Measurements from ENCODE around the gene RGS3.
A peak's percentile ranks its signal among the peaks of the same experiment; 100 is the strongest.

Gene RGS3

DNA sequence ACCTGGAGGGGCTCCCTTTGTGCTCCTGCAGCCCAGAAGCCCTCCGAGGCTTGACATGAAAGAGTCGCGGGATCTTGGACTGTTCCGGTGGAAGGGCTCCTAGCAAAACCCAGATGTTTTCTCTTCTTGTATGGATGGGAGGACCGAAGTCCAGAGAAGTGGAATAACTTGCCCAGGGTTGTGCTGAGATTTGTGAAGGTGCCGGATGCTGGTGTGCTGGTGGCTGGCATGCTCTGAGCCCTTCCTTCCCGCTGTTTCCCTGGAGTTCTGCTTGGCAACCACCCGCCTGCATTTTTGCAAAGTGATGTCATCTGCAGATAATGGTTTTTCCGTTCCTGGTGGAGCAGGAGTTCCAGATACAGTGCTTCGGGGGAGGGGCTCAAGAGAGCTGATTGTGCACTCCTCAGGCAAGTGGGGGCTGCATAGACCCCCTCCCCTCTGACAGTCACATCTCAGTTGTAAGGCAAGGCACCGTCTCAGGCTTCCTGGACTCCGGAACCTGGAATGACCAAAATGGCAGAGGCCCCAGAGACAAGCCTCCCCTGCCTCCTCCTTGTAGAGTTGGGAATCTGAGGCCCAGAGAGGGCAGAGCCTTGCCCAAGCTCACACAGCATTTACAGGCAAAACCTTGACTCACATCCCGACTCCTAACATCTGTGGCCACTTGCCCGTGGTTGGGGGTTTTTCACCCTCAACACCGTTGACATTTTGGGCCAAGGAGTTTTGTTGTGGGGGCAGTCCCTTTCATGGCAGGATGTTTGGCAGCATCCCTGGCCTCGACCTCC is 157.0 kb downstream of the RGS3 start:
- DNase-seq (ENCODE audit: low read depth), result no peak
- H3K4me3 ChIP-seq (ENCODE audit: low read depth, low read length), result no peak overlapping the region

GRCh38 chr9:113621309-113621791 is 157.8 kb downstream of the RGS3 start:
- H3K4me3 ChIP-seq (ENCODE audit: low read depth, low read length), result no peak overlapping the region
- no peak for DNase-seq (ENCODE audit: low read depth)
- TF ChIP-seq, protein P1, sequence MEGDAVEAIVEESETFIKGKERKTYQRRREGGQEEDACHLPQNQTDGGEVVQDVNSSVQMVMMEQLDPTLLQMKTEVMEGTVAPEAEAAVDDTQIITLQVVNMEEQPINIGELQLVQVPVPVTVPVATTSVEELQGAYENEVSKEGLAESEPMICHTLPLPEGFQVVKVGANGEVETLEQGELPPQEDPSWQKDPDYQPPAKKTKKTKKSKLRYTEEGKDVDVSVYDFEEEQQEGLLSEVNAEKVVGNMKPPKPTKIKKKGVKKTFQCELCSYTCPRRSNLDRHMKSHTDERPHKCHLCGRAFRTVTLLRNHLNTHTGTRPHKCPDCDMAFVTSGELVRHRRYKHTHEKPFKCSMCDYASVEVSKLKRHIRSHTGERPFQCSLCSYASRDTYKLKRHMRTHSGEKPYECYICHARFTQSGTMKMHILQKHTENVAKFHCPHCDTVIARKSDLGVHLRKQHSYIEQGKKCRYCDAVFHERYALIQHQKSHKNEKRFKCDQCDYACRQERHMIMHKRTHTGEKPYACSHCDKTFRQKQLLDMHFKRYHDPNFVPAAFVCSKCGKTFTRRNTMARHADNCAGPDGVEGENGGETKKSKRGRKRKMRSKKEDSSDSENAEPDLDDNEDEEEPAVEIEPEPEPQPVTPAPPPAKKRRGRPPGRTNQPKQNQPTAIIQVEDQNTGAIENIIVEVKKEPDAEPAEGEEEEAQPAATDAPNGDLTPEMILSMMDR (IDR thresholded peaks at IDR 0.05; ENCODE audit: insufficient read depth, low read depth, low read length, missing control alignments), result no peak

More for the DNA sequence above, 157.0 kb downstream of the RGS3 start:
- TF ChIP-seq, protein P1 (IDR thresholded peaks at IDR 0.05; ENCODE audit: insufficient read depth, low read depth, low read length, missing control alignments), result no peak

GRCh38 chr9:113621980-113622379 is 158.5 kb downstream of the RGS3 start:
- TF ChIP-seq, protein P1 (IDR thresholded peaks at IDR 0.05; ENCODE audit: insufficient read depth, low read depth, low read length, missing control alignments), result no peak
- no peak overlapping the region for H3K4me3 ChIP-seq (ENCODE audit: low read depth, low read length)
- DNase-seq (ENCODE audit: low read depth), result no peak

GRCh38 chr9:113622600-113623400 is 159.3 kb downstream of the RGS3 start:
- H3K4me3 ChIP-seq (ENCODE audit: low read depth, low read length), result no peak overlapping the region
- TF ChIP-seq, protein P1 (IDR thresholded peaks at IDR 0.05; ENCODE audit: insufficient read depth, low read depth, low read length, missing control alignments), result no peak
- DNase-seq (ENCODE audit: low read depth), result peak; percentile 18

GRCh38 chr9:113623851-113624485 is 160.4 kb downstream of the RGS3 start:
- TF ChIP-seq, protein P1 (IDR thresholded peaks at IDR 0.05; ENCODE audit: insufficient read depth, low read depth, low read length, missing control alignments), result no peak
- H3K4me3 ChIP-seq (ENCODE audit: low read depth, low read length), result no peak overlapping the region
- no peak for DNase-seq (ENCODE audit: low read depth)

DNA sequence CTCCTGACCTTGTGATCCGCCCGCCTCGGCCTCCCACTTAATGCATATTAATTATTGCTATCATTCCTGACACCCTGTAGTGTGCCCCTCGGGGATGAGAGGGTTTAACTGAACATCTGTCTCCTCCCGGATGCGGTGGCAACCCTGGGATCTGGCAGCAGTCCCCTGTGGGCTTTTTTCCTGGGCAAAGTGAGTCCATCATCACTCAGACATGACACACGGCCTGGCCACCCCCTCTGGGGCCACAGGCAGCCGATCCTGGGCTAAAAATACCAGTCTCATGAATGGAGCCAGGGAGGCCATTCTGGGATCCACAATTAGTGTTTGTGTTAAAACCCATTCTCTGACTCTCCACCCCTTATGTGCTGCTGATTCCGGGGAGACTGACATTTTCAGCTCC is 161.2 kb downstream of the RGS3 start:
- TF ChIP-seq, protein P1 (IDR thresholded peaks at IDR 0.05; ENCODE audit: insufficient read depth, low read depth, low read length, missing control alignments), result no peak
- H3K4me3 ChIP-seq (ENCODE audit: low read depth, low read length), result no peak overlapping the region
- DNase-seq (ENCODE audit: low read depth), result no peak
